C4-2B (cell line): ENCODE data around the gene SLC8B1.

Experiments
- H3K27ac ChIP-seq: fragments of 450-650 bp; 2 replicates; pipeline ENCODE4 v1.5.1; 2017
- CTCF ChIP-seq: fragments of 450-650 bp; conservative IDR thresholded peaks from 2 replicates; pipeline ENCODE4 v1.5.1; 2017; ENCODE audit warnings: mild to moderate bottlenecking
- ZFX ChIP-seq: fragments of 450-650 bp; IDR thresholded peaks from 2 replicates; pipeline ENCODE4 v1.6.1; 2017

Gene SLC8B1

GRCh38 chr12:113273053-113273725 lies 61.7 kb downstream of the SLC8B1 start:
- no peak overlapping the region for H3K27ac ChIP-seq
- TF ChIP-seq ZFX: no peak
- TF ChIP-seq CTCF: no peak

DNA sequence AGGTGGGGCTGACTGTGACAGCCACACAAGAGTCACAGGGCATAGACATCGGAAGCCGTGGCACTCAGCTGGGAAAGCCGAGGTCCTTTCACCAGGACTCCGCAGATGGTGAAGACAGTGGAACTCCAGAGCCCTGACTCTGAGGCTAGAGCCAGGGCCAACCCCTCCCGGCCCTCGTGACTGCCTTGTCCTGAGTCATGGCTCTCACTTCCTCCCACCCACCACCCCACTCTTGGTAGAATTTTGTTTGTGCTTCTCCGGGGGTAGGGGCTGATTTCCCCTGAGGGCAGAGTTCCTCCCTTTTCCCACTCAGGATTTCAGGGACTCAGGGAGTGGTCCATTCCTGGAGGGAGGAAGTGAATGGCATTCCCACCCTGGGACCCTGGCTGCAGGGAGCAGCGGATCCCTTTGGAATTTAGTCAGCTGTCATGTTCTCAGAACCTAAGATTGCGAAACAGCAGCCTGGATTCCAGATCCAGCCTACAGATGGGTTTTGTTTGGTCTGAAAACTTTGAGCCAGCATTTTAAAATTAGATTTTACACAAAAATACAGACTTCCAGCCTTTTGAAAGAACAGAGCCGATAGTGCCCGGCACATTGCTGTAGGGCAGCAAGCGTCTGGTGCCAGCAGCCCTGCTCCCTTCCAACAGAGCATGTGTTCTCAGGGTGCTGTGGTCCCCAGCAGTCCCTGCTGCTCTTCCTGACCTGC lies 62.9 kb downstream of the SLC8B1 start:
- H3K27ac ChIP-seq: no peak overlapping the region

GRCh38 chr12:113271466-113271852 lies 63.5 kb downstream of the SLC8B1 start:
- no peak overlapping the region for H3K27ac ChIP-seq
- TF ChIP-seq CTCF: no peak
- TF ChIP-seq ZFX: no peak

More for the DNA sequence above, 62.9 kb downstream of the SLC8B1 start:
- TF ChIP-seq ZFX (no peak), CTCF (no peak)

DNA sequence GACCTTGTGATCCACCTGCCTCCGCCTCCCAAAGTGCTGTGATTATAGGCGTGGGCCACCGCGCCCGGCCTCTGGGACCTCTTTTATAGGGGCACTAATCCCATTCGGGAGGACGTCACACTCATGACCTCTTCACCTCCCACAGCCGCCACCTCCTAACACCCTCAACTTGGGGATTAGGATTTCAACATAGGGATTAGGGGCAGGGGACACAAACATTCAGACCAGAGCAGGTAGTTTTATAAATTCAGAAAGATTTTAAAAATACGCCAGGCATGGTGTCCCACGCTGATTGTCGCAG lies 64.2 kb downstream of the SLC8B1 start:
- H3K27ac ChIP-seq: no peak overlapping the region

GRCh38 chr12:113269257-113269943 lies 65.5 kb downstream of the SLC8B1 start:
- TF ChIP-seq ZFX: no peak

More for the DNA sequence above, 64.2 kb downstream of the SLC8B1 start:
- TF ChIP-seq CTCF: no peak
- no peak for TF ChIP-seq ZFX

DNA sequence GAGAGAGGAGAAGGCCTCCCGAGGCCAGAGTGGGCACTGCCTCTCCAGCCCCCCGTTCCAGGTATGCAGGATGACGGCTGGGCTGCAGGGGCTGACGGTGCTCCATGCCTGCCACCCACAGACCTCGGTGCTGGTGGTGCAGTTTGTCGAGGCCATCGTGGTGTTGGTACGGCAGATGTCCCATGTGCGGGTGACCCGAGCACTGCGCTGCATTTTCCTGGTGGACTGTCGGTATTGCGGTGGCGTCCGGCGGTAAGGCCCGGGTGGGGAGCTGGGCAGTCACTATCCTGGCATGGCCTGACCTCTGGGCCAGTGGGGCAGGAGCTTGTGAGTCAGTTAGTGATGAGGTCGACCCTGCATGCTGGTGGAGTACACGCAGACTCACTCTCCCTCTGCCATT lies 66.3 kb downstream of the SLC8B1 start:
- no peak overlapping the region for H3K27ac ChIP-seq
- TF ChIP-seq CTCF (no peak), ZFX (no peak)

More at GRCh38 chr12:113269257-113269943, 65.5 kb downstream of the SLC8B1 start:
- H3K27ac ChIP-seq: no peak overlapping the region

DNA sequence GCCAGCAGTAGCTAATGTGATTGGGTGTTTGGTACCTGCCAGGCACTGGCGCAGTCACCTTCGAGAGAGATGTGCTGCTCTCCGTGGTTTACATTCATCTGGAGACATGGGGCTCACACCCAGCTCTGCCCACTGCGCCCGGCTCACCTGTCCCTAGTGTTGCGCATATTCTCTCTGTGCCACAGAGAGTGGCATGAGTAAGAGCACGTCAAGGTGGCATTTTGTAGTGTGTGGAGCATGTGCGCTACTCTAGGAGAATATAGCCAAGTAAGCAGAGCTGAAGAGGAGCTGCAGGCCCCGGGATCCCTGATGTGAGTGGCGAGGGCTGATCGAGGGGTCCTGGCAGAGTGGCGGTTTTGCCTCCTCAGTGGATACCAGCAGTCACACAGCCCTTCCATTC lies 66.8 kb downstream of the SLC8B1 start:
- H3K27ac ChIP-seq: no peak overlapping the region
- TF ChIP-seq CTCF: no peak
- TF ChIP-seq ZFX: no peak
